Measurements from ENCODE around the gene IL20RA. TPM values are rescaled to one million over a fixed set of nuclear protein-coding genes. Genes with fewer than 3 reads are reported as not detected.
A peak's percentile ranks its signal among the peaks of the same experiment; 100 is the strongest.
"Not testable (repeated sequence)": the region's sequence is repeated elsewhere in the genome, so short reads cannot be mapped to it uniquely, and the experiment has no call there.

IL20RA gene
- total RNA-seq, 1 experiment from 2014 or later = not detected

GRCh38 chr6:136984578-136984977, 60.2 kb downstream of the IL20RA start:
- no peak for DNase-seq (ENCODE audit: low read depth in 1 of 2, low spot score in 2 of 2)
- Histone ChIP-seq H3K9me3 (replicated peaks) (no peaks in the 10 kb centered on the region), H3K27ac (no peak overlapping the region), H3K36me3 (no peaks in the 10 kb centered on the region), H3K27me3 (replicated peaks) (peaks cover 21% of the 10 kb centered on the region), H3K4me3 (no peak overlapping the region), H3K4me1 (replicated peaks) (no peaks in the 10 kb centered on the region)

GRCh38 chr6:136983687-136984086, 61.1 kb downstream of the IL20RA start:
- H3K4me3 ChIP-seq = no peak overlapping the region
- peaks cover 15% of the 10 kb centered on the region for H3K27me3 ChIP-seq (replicated peaks)
- no peak for DNase-seq (ENCODE audit: low read depth in 1 of 2, low spot score in 2 of 2)
- H3K27ac ChIP-seq = no peak overlapping the region
- no peaks in the 10 kb centered on the region for H3K9me3 ChIP-seq (replicated peaks)
- H3K36me3 ChIP-seq = no peaks in the 10 kb centered on the region
- no peaks in the 10 kb centered on the region for H3K4me1 ChIP-seq (replicated peaks)

DNA sequence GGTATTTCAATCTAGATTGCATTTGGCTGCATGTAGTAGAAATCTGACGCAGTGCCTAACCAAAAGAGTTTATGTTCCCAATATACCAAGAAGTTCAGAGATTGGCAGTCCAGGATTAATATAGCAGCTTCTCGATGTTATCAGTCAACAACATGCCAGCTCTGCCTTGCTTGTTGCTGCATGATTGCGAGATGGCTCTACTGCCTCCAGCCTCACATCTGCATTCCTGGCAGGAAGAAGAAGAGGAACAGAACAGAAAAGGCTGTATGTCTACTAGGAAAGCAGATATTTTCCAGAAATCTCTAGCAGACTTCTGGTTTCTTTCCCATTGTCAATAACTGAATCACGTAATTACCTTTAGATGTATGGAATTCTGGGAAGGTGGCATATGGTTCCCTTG, 61.8 kb downstream of the IL20RA start:
- H3K27me3 ChIP-seq (replicated peaks) = peaks cover 13% of the 10 kb centered on the region
- no peak for DNase-seq (ENCODE audit: low read depth in 1 of 2, low spot score in 2 of 2)
- no peaks in the 10 kb centered on the region for H3K4me1 ChIP-seq (replicated peaks)
- H3K4me3 ChIP-seq = no peak overlapping the region
- H3K27ac ChIP-seq = no peak overlapping the region
- H3K36me3 ChIP-seq = no peaks in the 10 kb centered on the region
- H3K9me3 ChIP-seq (replicated peaks) = no peaks in the 10 kb centered on the region

GRCh38 chr6:136980070-136980469, 64.7 kb downstream of the IL20RA start:
- Histone ChIP-seq H3K4me3 (no peak overlapping the region), H3K4me1 (replicated peaks) (no peaks in the 10 kb centered on the region), H3K9me3 (replicated peaks) (no peaks in the 10 kb centered on the region), H3K27me3 (replicated peaks) (peaks cover 5% of the 10 kb centered on the region; the same call in 1 of the 2 replicates), H3K36me3 (no peaks in the 10 kb centered on the region), H3K27ac (no peak overlapping the region)
- DNase-seq (ENCODE audit: low read depth in 1 of 2, low spot score in 2 of 2) = no peak

DNA sequence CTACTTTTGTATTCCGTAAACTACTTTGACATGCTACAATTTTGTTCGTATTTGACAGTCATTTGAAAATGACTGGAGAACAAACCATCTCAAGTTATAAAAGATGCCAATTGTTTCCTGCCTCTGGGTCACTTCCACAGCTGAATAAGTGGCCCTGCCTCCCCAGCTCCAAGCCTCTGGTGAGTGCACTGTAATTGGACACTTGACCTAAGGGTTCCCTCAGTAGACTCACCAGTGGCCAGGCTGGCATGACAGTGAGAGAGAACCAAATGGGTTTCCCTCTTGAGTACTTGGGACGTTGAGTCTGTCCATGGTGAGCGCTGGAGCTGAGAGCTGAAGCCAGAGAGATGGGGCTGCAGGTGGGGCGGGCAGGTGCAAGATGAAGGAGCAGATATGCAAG, 65.6 kb downstream of the IL20RA start:
- no peaks in the 10 kb centered on the region for H3K36me3 ChIP-seq
- peaks cover 3% of the 10 kb centered on the region; the same call in 1 of the 2 replicates for H3K27me3 ChIP-seq (replicated peaks)
- no peak overlapping the region for H3K27ac ChIP-seq
- H3K4me1 ChIP-seq (replicated peaks) = no peaks in the 10 kb centered on the region
- no peak for DNase-seq (ENCODE audit: low read depth in 1 of 2, low spot score in 2 of 2)
- H3K4me3 ChIP-seq = no peak overlapping the region
- no peaks in the 10 kb centered on the region for H3K9me3 ChIP-seq (replicated peaks)

- DNase-seq (ENCODE audit: low read depth in 1 of 2, low spot score in 2 of 2) = no peak
- Histone ChIP-seq H3K4me3 (no peak overlapping the region), H3K4me1 (replicated peaks) (no peaks in the 10 kb centered on the region), H3K27me3 (replicated peaks) (peaks cover under 1% of the 10 kb centered on the region; the same call in 1 of the 2 replicates), H3K36me3 (no peaks in the 10 kb centered on the region), H3K9me3 (replicated peaks) (no peaks in the 10 kb centered on the region), H3K27ac (no peak overlapping the region)
Observed at GRCh38 chr6:136977075-136977474, 67.7 kb downstream of the IL20RA start.

DNA sequence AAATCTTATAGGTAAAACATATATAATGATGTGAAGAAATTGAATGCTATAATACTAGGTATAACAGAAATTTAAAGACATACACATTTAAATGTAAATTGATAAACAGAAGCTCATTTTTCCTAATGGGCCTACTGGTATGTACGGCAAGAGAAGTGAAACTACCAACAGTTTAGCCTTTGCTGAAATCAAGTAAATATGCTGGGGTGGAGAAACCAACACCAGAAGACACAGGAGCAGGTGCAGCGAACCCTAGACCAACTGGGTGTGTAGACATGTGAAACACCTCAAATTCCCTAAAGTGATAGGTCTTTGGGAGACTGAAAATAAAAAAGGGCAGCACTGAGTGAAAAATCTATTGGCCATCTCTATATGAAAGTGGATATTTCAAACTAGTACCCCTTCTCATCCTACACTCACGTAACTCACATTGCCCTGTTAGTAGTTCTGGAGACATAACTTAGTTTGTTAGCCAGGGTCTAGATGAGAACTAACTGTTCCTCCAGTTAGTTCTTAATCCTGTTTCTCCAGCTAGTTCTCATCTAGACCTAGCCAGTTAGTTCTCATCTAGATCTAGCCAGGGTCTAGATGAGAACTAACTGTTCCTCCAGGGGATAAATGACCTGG, 69.6 kb downstream of the IL20RA start:
- Histone ChIP-seq H3K36me3 (no peaks in the 10 kb centered on the region), H3K4me1 (replicated peaks) (no peaks in the 10 kb centered on the region), H3K27ac (no peak overlapping the region), H3K27me3 (replicated peaks) (peaks cover 5% of the 10 kb centered on the region; the same call in 1 of the 2 replicates), H3K4me3 (no peak overlapping the region), H3K9me3 (replicated peaks) (no peaks in the 10 kb centered on the region)
- no peak for DNase-seq (ENCODE audit: low read depth in 1 of 2, low spot score in 2 of 2)

DNA sequence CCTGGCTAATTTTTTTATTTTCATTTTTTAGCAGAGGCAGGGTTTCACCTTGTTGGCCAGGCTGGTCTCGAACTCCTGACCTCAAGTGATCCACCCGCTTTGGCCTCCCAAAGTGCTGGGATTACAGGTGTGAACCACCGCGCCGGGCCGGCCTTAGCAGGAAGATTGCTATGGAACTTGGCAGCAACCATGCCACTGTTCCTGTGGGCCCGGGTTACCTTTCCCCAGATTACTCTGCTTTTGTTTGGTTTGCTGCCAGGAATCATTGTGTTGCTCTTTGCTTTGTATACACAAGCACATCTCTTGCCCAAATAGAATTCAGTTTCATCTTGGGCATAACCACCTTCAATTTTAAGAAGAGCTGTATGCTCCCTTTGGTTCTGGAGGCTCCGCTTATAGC, 71.0 kb downstream of the IL20RA start:
- H3K27me3 ChIP-seq (replicated peaks); H3K4me3 ChIP-seq; H3K36me3 ChIP-seq; H3K4me1 ChIP-seq (replicated peaks); DNase-seq (ENCODE audit: low read depth in 1 of 2, low spot score in 2 of 2); H3K27ac ChIP-seq; H3K9me3 ChIP-seq (replicated peaks): not testable (repeated sequence)

DNA sequence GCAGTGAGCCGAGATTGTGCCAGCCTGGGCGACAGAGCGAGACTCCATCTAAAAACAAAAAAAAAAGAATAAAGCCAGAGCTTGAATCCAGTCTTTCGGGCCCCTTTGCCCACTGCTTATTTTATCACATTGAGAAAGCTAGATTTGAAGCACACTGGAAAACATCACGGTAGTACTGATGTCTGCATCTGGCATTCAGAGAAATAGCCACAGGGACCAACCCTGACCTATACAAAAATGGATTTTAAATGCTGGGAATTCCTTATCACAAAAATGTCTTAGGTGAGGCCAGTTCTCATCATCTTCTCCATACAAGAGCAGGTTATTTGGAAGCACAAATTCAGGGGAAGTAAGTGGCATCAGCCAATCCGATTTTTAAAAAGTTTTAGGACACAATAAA, 73.2 kb downstream of the IL20RA start:
- DNase-seq (ENCODE audit: low read depth in 1 of 2, low spot score in 2 of 2) = no peak
- Histone ChIP-seq H3K36me3 (no peaks in the 10 kb centered on the region), H3K4me3 (no peak overlapping the region), H3K9me3 (replicated peaks) (no peaks in the 10 kb centered on the region), H3K27me3 (replicated peaks) (0 out of 2 replicates have a peak, but pooled peaks cover 5% of the 10 kb centered on the region), H3K4me1 (replicated peaks) (no peaks in the 10 kb centered on the region), H3K27ac (no peak overlapping the region)

GRCh38 chr6:136969930-136970329, 74.8 kb downstream of the IL20RA start:
- H3K27me3 ChIP-seq (replicated peaks) = 0 out of 2 replicates have a peak, but pooled peaks cover 5% of the 10 kb centered on the region
- H3K36me3 ChIP-seq = no peaks in the 10 kb centered on the region
- H3K4me1 ChIP-seq (replicated peaks) = no peaks in the 10 kb centered on the region
- no peaks in the 10 kb centered on the region for H3K9me3 ChIP-seq (replicated peaks)
- DNase-seq (ENCODE audit: low read depth in 1 of 2, low spot score in 2 of 2) = no peak
- no peak overlapping the region for H3K4me3 ChIP-seq
- H3K27ac ChIP-seq = no peak overlapping the region

- Histone ChIP-seq H3K27me3 (replicated peaks) (0 out of 2 replicates have a peak, but pooled peaks cover 5% of the 10 kb centered on the region), H3K27ac (no peak overlapping the region), H3K4me3 (no peak overlapping the region), H3K36me3 (no peaks in the 10 kb centered on the region), H3K9me3 (replicated peaks) (no peaks in the 10 kb centered on the region), H3K4me1 (replicated peaks) (no peaks in the 10 kb centered on the region)
- DNase-seq (ENCODE audit: low read depth in 1 of 2, low spot score in 2 of 2) = no peak
Observed at GRCh38 chr6:136969433-136969832, 75.3 kb downstream of the IL20RA start.

DNA sequence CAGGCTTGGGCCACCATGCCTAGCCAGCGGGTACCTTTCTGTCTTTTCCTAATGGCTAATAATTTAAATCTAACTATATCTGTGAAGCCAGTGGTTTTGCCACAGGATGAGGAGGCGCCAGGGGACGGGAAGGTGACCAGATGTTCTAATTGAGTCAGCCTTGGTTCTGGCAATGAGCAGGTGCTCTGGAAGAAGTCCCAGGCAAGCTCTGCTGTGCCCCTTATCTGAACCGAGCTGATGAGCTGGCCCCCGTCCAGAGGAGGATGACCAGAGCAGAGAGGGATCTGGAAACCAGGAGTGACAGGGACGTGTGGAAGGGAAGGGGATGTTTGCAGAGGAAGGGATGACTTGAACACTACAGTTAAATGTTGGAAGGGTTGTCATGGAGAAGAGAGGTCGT, 75.9 kb downstream of the IL20RA start:
- no peak for DNase-seq (ENCODE audit: low read depth in 1 of 2, low spot score in 2 of 2)
- no peak overlapping the region for H3K27ac ChIP-seq

GRCh38 chr6:136967876-136968752, 76.7 kb downstream of the IL20RA start:
- peak; percentile 43 to 60 for DNase-seq (ENCODE audit: low read depth in 1 of 2, low spot score in 2 of 2)
- no peak overlapping the region for H3K27ac ChIP-seq
- H3K4me1 ChIP-seq (replicated peaks) = no peaks in the 10 kb centered on the region
- H3K9me3 ChIP-seq (replicated peaks) = no peaks in the 10 kb centered on the region
- no peaks in the 10 kb centered on the region for H3K36me3 ChIP-seq
- 0 out of 2 replicates have a peak, but pooled peaks cover 5% of the 10 kb centered on the region for H3K27me3 ChIP-seq (replicated peaks)
- H3K4me3 ChIP-seq = no peak overlapping the region

More for the DNA sequence above, 75.9 kb downstream of the IL20RA start:
- H3K27me3 ChIP-seq (replicated peaks) = 0 out of 2 replicates have a peak, but pooled peaks cover 5% of the 10 kb centered on the region
- no peaks in the 10 kb centered on the region for H3K36me3 ChIP-seq
- H3K4me1 ChIP-seq (replicated peaks) = no peaks in the 10 kb centered on the region
- H3K4me3 ChIP-seq = no peak overlapping the region
- no peaks in the 10 kb centered on the region for H3K9me3 ChIP-seq (replicated peaks)

DNA sequence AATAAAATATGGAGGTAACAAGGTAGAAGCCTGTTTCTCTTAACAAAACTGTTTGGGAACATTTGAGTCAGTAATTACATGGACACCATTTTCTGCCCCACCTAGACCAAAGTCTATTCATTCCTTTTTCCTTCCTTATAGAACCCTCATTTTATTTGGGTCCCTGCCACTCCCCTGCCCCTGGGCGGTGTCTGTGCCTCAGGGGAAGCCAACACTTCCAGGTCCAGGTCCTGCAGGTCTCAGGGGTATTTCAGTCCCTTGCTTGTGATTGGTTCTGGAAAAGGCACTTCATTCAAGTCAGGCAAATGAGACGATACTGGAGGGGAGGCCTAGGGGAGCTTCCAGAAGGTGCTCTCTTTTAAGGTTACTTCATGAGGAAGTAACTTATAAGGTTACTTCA, 80.4 kb downstream of the IL20RA start:
- no peaks in the 10 kb centered on the region for H3K9me3 ChIP-seq (replicated peaks)

More for the DNA sequence above, 80.4 kb downstream of the IL20RA start:
- Histone ChIP-seq H3K36me3 (no peaks in the 10 kb centered on the region), H3K27me3 (replicated peaks) (no peaks in the 10 kb centered on the region), H3K4me1 (replicated peaks) (no peaks in the 10 kb centered on the region), H3K4me3 (no peak overlapping the region), H3K27ac (no peak overlapping the region)
- no peak for DNase-seq (ENCODE audit: low read depth in 1 of 2, low spot score in 2 of 2)
